HG03025 (cell line): ENCODE measurements around the gene ZNF594.
"Not testable (repeated sequence)": the region's sequence is repeated elsewhere in the genome, so short reads cannot be mapped to it uniquely, and the experiment has no call there.

Experiments used
- ATAC-seq: cut with Tn5 transposase; IDR thresholded peaks from one replicate; pipeline ENCODE4 v1.9.1; 2021; ENCODE audit warnings: mild to moderate bottlenecking, moderate library complexity; ENCODE audit not compliant: unreplicated experiment, low FRiP score

ZNF594 gene

DNA sequence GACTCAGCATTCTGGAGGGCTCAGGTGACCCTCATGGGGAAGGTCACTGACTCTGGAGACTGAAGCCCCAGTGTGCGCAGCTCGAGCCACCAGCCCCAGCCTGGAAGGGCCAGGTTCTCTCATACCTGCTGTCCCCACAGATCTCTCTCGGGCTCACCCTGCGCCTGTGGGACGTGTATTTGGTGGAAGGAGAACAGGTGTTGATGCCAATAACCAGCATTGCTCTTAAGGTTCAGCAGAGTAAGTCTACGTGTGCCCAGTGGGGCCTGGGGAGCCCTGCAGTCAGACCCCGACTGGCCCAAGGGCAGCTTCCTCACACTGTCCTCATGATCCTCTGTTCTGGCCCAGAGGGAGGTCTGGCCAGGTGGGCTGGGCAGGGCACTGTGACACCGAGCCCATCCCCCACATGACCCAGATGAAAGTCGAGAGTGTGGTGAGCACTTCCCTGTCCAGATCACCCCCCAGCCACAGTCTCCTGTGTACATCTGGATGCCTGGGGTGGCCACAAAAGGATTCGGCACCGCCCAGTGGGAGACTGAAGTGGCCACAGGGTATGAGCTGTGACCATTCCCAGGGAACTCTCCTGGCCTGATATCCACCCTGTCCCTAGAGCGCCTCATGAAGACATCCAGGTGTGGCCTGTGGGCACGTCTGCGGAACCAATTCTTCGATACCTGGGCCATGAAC lies 54.0 kb downstream of the ZNF594 start:
- ATAC-seq, result not testable (repeated sequence)

DNA sequence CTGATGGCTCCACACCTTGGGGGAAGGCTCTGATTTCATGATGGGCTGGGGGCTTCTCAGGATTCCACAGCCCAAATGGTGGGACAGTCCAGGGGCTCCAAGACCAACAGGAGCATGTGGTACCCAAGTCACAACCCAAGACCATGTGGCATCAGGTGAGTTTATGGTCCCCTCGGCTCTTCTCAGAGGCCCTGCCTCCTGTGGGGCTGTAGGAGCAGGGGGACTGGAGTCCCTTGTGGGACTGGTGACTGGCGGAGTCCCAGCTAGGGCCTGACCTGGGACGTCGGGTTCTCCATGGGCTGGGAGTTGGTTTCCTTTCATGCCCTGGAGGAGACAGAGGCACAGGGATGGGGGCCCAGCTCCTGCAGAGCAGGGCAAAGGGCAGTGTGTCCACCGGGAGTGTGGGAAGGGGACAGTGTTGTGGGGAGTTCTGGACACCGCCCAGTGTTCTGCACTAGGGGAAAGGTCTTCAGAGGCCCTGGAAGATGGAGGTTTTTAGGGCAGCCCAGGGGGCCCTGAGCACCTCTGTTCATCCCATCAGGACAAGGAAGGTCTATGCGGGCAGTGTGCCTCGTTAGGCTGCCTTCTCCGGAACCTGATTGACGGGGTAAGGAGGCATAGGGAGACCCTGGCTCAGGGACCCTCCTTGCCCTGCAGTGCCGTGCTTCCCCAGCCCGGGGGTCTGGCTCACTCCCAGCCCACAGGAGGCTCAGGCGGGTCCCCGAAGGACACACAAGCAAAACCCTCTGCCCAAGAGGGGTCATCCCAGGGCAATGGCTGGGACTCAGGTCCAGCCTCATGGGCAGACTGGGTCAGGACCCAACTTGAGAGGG lies 54.9 kb downstream of the ZNF594 start:
- not testable (repeated sequence) for ATAC-seq

DNA sequence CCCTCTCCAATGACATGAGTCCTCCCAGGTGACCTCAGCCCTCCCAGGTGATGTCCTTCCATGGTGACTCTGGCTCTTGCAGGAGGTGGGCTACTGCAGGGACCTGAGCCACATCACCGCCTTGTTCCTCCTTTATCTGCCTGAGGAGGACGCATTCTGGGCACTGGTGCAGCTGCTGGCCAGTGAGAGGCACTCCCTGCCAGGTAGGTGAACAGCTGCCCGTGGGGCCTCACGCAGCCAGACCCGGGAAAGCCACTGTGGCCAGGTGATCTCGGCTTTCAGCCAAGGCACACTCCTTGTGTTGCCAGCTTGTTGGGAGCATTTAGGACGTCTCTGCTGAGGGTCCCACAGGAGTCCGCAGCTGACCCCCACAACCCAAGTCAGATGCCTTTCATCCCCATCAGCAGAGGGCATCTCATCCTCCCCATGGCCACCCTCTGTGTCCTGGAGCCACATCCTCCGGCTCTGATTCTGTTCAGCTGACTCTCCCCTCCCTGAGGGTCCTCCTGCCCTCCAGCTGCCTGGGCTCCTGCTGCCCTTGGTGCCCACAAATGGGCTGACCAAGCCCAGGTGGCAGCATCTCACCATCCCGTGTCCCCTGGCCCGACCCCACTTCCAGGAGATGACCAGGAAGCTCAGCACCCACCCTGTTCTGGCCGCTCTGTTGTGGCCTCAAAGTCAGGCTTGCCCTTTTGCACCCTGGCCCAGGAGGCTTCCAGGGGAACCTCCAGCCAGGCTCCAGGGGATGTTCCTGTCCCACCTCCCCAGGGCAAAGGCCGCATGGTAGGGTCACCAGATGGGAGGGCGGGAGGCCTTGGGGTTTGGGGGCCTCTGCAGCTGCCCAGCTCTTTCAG lies 55.7 kb downstream of the ZNF594 start:
- ATAC-seq, result no peak

DNA sequence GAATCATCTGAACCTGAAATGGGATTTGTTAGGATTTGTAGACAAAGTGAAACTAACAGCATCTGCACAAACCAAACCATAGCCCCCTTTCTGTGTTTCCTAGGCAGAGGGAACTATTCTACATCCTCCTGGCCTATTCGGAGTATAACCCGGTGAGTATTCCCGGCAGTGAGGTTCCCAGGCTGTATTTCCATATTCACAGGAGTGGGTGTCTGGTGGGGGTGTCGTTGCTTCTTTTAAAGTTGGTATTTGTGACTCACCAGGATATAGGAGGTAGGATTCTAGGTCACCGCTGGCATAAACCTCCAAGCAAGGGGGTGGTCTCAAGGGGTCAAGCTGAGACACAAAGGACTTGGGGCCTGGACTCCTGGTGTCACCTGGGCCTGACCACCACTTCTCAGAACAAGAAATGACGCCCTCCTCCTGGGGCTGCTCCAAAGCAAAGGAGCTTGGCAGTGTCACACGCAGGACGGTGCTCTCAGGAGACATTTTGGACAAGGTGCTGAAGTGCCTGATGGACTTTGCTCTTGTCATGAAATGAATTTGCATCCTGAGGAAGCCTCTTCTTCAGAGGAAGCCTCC lies 56.4 kb downstream of the ZNF594 start:
- ATAC-seq, result not testable (repeated sequence)

DNA sequence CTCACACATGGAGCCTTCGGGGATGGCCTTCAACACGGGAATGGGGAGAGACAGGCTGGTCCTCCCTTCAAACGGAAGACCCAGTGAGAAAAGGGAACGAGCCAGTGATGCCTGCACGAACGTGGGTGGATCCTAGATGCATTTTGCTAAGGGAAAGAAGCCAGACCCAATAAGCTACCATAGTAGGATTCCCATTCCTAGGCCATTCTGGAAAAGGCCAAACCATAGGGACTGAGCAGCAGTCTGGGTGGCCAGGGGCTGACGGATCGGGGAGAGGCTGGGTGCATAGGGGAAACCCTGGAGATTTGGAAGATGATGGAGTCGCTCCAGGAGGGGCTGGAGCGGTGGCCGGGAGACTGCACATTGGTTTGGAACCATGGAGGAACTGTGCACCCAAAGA lies 57.1 kb downstream of the ZNF594 start:
- not testable (repeated sequence) for ATAC-seq

DNA sequence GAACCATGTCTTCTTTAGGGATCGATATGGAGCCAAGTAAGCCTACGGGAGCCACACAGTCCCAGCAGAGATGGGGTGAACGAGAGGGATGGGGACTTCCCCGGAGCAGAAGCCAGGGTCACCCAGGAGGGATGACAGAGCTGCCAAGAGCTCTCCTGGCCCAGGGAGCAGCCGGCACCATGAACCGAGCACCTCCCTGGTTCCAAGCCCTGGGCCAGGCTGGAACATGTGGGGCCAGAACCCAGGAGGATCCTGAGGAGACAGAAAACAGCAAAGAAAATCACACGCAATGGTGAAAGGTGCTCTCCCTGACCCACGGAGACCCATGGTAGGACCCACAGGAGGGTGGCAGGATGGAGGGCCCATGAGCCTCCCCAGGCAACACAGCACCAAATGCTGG lies 57.7 kb downstream of the ZNF594 start:
- not testable (repeated sequence) for ATAC-seq

DNA sequence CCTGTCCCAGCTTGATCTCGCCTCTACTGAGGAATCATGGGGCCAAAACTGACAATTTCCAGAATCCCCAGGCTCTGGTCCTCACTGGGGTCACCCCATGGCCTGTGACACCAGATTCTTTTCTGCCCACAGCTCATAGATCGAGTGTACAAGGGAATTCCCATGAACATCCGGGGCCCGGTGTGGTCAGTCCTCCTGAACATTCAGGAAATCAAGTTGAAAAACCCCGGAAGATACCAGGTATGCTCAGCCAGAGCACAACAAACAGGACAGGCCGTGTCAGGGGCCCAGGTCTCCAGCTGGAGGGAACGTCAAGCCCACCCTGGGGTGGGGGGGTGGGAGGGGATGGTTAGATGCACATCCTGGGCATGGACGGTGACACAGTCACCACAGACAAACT lies 58.4 kb downstream of the ZNF594 start:
- ATAC-seq, result no peak

DNA sequence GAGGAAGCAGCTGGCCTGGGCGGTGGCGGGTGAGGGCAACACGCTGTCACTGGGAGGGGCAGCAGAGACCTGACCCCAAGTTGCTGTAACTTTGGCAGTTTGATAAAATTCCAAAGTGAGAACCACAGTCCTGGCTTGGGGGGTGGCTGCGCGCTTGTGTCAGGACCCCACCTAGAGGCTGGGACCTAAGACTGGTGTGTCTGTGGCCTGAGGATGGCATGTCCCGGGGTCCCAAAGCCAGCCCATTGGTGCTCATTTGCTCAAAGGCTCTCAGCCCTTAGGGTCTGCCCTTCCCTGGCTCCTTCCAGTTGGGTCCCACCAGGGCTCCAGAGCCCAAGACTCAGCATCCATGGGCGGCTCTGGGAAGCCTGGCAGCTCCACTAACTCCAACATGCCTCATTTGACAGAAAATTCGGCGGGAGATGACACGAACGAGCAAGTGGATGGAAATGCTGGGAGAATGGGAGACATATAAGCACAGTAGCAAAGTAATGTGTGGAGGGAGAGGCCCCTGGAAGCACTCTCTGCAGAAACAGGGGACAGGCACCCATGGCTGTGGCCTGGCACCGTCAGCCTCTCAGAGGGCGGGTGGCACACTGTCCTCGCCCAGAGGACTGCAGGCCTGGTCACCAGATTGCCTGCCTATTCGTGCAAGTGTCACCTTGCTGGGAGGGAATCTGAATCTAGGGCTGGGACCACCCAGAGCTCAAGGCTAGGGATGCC lies 59.0 kb downstream of the ZNF594 start:
- ATAC-seq, result not testable (repeated sequence)

DNA sequence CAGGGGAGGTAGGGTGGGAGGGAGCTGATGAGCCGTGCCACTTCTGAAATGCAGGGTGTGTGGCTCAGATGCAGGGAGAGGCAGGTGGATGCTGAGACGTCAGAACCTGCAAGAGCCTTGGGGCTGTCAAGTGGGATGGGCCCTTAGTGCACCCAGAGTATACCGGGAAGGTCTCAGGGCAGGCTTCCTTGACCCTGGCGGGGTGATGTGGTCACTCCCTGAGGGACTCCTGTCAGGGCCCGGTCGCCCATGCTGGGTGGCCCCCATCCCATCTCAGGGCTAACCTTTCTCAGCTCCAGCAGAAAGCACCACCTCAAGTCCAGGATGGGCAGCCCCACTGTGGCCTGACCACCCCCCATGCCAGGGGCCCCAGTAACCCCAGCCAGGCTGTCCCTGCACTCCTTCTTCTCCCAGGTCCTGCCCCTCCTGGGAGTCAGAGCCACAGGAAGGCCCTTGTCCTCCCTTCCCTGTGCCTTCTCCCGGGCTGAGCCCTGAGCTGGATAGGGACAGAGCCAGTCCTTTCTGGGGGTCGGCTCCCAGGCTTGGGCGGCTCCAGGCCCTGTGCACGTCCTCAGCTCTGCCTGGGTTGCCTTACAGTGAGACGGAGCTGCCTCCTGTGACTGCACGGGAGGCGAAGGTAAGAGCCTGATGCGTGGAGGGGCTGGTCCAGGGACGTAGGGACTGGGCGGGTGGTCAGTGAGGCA lies 59.7 kb downstream of the ZNF594 start:
- not testable (repeated sequence) for ATAC-seq

DNA sequence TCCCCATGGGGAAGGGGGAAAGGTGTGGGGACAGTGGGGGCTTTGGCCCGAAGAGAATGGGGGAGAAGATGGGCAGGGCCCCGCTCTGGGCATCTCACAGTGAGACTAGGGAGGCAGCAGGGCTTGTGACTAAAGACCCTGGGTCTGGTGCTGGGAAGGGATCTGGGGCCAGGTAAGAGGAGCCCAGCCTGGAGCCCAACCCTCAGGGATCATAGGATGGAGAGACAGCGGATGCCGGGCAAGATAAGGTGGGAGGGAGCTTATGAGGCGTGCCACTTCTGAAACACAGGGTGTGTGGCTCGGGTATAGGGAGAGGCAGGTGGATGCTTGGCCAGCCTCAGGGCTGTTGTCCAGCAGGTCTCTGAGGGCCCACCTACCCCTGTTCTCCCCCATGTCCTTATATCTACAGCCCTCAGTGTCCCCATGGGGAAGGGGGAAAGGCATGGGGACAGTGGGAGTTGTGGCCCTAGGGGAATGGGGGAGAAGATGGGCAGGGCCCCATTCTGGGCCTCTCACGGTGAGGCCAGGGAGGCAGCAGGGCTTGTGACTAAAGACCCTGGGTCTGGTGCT lies 60.4 kb downstream of the ZNF594 start:
- no peak for ATAC-seq

DNA sequence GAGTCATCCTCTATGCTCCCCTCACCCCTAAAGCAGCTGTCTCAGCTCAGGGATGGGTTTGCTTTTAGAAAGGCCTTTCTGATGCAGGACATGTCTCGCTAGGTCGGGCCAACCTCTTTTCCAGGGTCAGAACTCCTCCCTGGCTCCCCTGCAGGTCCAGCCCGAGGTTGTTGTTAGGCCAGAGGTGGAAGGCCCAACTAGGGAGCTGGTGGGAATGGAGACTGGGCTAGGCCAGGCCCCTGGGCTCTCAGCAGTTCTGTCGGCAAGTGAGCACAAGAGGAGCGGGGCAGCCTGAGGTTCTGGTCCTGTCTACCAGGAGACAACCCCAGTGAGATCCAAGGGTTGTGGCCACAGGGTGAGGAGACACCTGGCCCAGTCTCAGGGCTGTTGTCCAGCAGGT lies 61.0 kb downstream of the ZNF594 start:
- not testable (repeated sequence) for ATAC-seq

DNA sequence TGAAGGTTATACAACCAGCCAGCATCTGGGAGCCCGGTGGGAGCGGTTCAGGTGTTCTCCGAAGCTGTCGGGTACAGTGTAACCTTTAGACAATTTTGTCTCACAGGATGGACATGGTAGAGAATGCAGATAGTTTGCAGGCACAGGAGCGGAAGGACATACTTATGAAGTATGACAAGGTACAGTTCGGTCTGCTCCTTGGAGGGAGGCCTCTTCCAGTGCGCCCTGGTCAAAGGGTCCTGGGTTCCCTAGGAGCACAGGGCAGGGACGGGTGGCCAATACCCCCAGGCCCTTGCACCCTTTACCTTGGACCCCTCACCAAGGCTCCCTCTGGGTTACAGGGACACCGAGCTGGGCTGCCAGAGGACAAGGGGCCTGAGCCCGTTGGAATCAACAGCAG lies 61.4 kb downstream of the ZNF594 start:
- not testable (repeated sequence) for ATAC-seq

DNA sequence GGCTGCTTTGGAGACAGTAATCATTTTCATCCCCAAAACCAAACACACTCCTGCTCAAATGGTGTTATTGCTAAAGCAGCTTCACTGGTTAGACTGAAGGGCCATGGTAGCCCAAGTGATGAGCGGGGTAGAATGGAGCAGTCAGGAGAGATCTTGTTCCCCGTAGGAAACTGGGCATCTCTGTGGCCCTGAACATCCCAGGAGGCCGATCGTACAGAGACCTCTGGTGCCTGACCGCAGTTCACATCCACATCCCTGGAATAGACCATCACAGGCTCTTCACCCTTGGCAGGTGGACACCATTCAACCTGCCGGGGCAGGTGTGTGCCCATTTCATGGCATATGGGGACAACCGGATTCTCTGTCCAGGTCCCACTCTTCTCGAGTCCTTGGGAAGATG lies 61.9 kb downstream of the ZNF594 start:
- ATAC-seq, result not testable (repeated sequence)
